Measurements from ENCODE around the gene IMMP2L. TPM values are rescaled to one million over a fixed set of nuclear protein-coding genes. Genes with fewer than 3 reads are reported as not detected.

IMMP2L gene
- total RNA-seq, 2 experiments from 2014 or later, result 8.9 to 18.7 TPM

DNA sequence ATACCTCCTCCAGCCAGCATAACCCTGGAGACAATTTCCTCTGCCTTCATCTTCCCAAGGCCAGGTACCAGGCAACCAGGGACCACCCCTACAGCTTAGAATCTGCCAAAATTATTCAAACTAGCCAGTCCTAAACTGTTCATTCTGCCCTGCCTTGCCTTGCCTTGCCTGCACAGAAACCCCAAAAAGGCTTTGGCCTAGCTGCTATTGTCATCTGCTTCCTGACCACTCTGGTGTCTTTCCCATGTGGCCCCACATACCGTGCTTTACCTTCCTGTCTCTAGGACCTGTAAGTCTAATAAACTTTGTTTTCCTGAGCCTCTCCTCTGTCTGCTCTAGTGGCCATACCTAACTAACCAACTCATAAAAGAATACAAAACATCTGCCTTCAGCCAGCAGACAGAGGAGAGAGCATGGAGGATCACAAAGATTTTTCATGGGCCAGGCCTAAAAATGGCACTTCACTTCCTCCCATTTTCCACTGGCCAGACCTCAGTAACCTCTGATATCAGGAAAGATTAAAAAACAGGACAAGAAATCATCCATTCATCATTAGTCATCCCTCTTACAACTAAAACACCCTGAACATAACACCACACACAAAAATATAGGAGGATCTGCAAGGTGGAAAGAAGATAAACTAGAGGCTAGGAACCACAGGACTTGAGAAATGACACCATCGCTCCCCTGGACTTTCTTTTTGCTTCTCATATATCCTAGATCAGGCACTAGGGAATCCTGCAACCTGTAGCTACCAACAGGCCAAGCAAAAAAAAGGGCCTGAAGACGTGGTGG lies 51.5 kb downstream of the IMMP2L start:
- intact Hi-C loops (cut with DNase I, micrococcal nuclease), result no loop called here
- H3K4me1 Mint-ChIP-seq (ENCODE audit: low read depth), result peaks cover 8% of the 10 kb centered on the region
- H3K4me3 ChIP-seq (ENCODE audit: low read length), result no peak overlapping the region
- TF ChIP-seq, protein P1, sequence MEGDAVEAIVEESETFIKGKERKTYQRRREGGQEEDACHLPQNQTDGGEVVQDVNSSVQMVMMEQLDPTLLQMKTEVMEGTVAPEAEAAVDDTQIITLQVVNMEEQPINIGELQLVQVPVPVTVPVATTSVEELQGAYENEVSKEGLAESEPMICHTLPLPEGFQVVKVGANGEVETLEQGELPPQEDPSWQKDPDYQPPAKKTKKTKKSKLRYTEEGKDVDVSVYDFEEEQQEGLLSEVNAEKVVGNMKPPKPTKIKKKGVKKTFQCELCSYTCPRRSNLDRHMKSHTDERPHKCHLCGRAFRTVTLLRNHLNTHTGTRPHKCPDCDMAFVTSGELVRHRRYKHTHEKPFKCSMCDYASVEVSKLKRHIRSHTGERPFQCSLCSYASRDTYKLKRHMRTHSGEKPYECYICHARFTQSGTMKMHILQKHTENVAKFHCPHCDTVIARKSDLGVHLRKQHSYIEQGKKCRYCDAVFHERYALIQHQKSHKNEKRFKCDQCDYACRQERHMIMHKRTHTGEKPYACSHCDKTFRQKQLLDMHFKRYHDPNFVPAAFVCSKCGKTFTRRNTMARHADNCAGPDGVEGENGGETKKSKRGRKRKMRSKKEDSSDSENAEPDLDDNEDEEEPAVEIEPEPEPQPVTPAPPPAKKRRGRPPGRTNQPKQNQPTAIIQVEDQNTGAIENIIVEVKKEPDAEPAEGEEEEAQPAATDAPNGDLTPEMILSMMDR (IDR thresholded peaks at IDR 0.05), result no peak
- ChIA-PET CTCF (no interaction called here), POLR2A (no interaction called here)
- no peak overlapping the region for H3K27ac ChIP-seq (ENCODE audit: low read depth in 1 of 2, low read length in 2 of 2)
- peaks cover 0 to 7% of the 10 kb centered on the region in 2 experiments for H3K9me3 ChIP-seq (ENCODE audit: control insufficient read depth in 1 of 2, insufficient read depth in 1 of 2, low read length in 2 of 2)
- H3K27me3 ChIP-seq (ENCODE audit: control insufficient read depth in 1 of 2, insufficient read depth in 2 of 2, low read length in 2 of 2), result no peaks in the 10 kb centered on the region
- no peak for ATAC-seq (ENCODE audit: poor library complexity)
- H3K9me3 Mint-ChIP-seq, result no peaks in the 10 kb centered on the region
- peaks cover 49% of the 10 kb centered on the region for H3K36me3 Mint-ChIP-seq (ENCODE audit: low read depth)
- DNase-seq, result no peak
- H3K27ac Mint-ChIP-seq, result no peak overlapping the region
- H3K4me1 ChIP-seq (ENCODE audit: insufficient read depth, low read length), result no peaks in the 10 kb centered on the region
- H3K4me3 Mint-ChIP-seq, result no peak overlapping the region
- no peaks in the 10 kb centered on the region for H3K27me3 Mint-ChIP-seq
- no peaks in the 10 kb centered on the region for H3K36me3 ChIP-seq (ENCODE audit: insufficient read depth, low read length)

DNA sequence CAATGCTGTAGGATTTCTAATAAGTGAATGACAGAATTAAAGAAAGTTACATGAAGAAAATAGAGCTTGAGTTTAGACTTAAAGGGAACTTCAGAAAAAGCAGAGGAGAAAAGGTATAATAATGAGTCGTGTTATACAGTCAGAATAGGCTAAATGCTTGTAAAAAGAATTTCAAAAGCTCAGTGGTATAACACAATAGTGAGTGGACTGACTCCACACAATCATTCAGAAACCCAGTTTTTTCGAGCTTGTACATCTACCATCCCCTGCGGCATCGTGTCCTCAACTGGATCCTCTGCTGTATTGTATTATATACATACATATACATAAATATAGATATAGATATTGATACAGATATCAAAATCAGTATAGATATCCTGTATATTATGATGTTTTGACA lies 52.2 kb downstream of the IMMP2L start:
- no peaks in the 10 kb centered on the region for H3K4me1 ChIP-seq (ENCODE audit: insufficient read depth, low read length)
- intact Hi-C loops (cut with DNase I, micrococcal nuclease), result no loop called here
- H3K4me1 Mint-ChIP-seq (ENCODE audit: low read depth), result peaks cover 8% of the 10 kb centered on the region
- no peak for ATAC-seq (ENCODE audit: poor library complexity)
- no peaks in the 10 kb centered on the region for H3K36me3 ChIP-seq (ENCODE audit: insufficient read depth, low read length)
- H3K27ac ChIP-seq (ENCODE audit: low read depth in 1 of 2, low read length in 2 of 2), result no peak overlapping the region
- TF ChIP-seq, protein P1 (IDR thresholded peaks at IDR 0.05), result no peak
- peaks cover 0 to 7% of the 10 kb centered on the region in 2 experiments for H3K9me3 ChIP-seq (ENCODE audit: control insufficient read depth in 1 of 2, insufficient read depth in 1 of 2, low read length in 2 of 2)
- H3K4me3 Mint-ChIP-seq, result no peak overlapping the region
- no peaks in the 10 kb centered on the region for H3K27me3 Mint-ChIP-seq
- H3K4me3 ChIP-seq (ENCODE audit: low read length), result no peak overlapping the region
- peaks cover 48% of the 10 kb centered on the region for H3K36me3 Mint-ChIP-seq (ENCODE audit: low read depth)
- H3K27me3 ChIP-seq (ENCODE audit: control insufficient read depth in 1 of 2, insufficient read depth in 2 of 2, low read length in 2 of 2), result no peaks in the 10 kb centered on the region
- CTCF ChIA-PET, result no interaction called here
- POLR2A ChIA-PET, result no interaction called here
- no peak for DNase-seq
- H3K27ac Mint-ChIP-seq, result no peak overlapping the region
- no peaks in the 10 kb centered on the region for H3K9me3 Mint-ChIP-seq

GRCh38 chr7:111509288-111509687 lies 53.0 kb downstream of the IMMP2L start:
- ChIA-PET POLR2A (no interaction called here), CTCF (interaction anchor here (1.3 kb wide), 1 partner anchor 13 kb away, joined by 4 read pairs; no protein-coding TSS in a partner anchor)
- DNase-seq (no peak), ATAC-seq (ENCODE audit: poor library complexity) (no peak)
- no peak overlapping the region for H3K27ac ChIP-seq (ENCODE audit: low read depth in 1 of 2, low read length in 2 of 2)
- H3K27me3 ChIP-seq (ENCODE audit: control insufficient read depth in 1 of 2, insufficient read depth in 2 of 2, low read length in 2 of 2), result no peaks in the 10 kb centered on the region
- Mint-ChIP-seq H3K4me1 (ENCODE audit: low read depth) (peaks cover 8% of the 10 kb centered on the region), H3K27ac (no peak overlapping the region), H3K36me3 (ENCODE audit: low read depth) (peaks cover 45% of the 10 kb centered on the region), H3K27me3 (no peaks in the 10 kb centered on the region), H3K9me3 (no peaks in the 10 kb centered on the region), H3K4me3 (no peak overlapping the region)
- peaks cover 0 to 7% of the 10 kb centered on the region in 2 experiments for H3K9me3 ChIP-seq (ENCODE audit: control insufficient read depth in 1 of 2, insufficient read depth in 1 of 2, low read length in 2 of 2)
- H3K4me1 ChIP-seq (ENCODE audit: insufficient read depth, low read length), result no peaks in the 10 kb centered on the region
- intact Hi-C loops (cut with DNase I, micrococcal nuclease), result no loop called here
- TF ChIP-seq, protein P1 (IDR thresholded peaks at IDR 0.05), result no peak
- no peak overlapping the region for H3K4me3 ChIP-seq (ENCODE audit: low read length)
- no peaks in the 10 kb centered on the region for H3K36me3 ChIP-seq (ENCODE audit: insufficient read depth, low read length)
